GM12878 (cell line): Measurements from ENCODE around the gene NEK10. TPM values are rescaled to one million over a fixed set of nuclear protein-coding genes. Genes with fewer than 3 reads are reported as not detected.

Source experiments
- CEBPZ ChIP-seq: fragments of 150-350 bp; IDR thresholded peaks from 2 replicates; pipeline ENCODE4 v1.6.1; 2016; ENCODE audit warnings: low read depth, low read length
- ZNF592 ChIP-seq: fragments of 450-650 bp; IDR thresholded peaks from 2 replicates; pipeline ENCODE4 v1.6.1; 2017; ENCODE audit warnings: mild to moderate bottlenecking, moderate library complexity
- polyA plus RNA-seq, 11 experiments: library from polyadenylated mRNA; depleted of rRNA in 4 of 11; unstranded in 6 of 11; stranded (reverse) in 5 of 11; fragments of >200 nt; fragmentation: Nextera tagmentation in 4 of 11; fragmentation: Illumina TruSeq in 1 of 11; extraction: Ambion mirVana in 4 of 11; extraction: Trizol in 1 of 11; gene quantifications; 1 replicate in 1 of 11; 2 replicates in 10 of 11; pipeline versions ENCODE4 v1.2.1 to v1.2.3, GENCODE V29; 2011 to 2016; ENCODE audit warnings: inconsistent platforms in 2 of 11, missing spikeins in 2 of 11, low read depth in 1 of 11
- small RNA-seq: library from RNA; depleted of rRNA; stranded (forward); fragments of <200 nt; gene quantifications from one replicate; pipeline ENCODE3, GENCODE V24; 2014
- total RNA-seq, 4 experiments: library from RNA; depleted of rRNA in 3 of 4; stranded (reverse); fragments of >200 nt in 3 of 4; fragmentation: Illumina TruSeq in 1 of 4; extraction: Trizol in 1 of 4; gene quantifications; 2 replicates each; pipeline versions ENCODE4 v1.2.1 to v1.2.3, GENCODE V29; 2013 to 2021

The NEK10 gene
- total and polyA plus RNA-seq, 10 of the 15 experiments (the other 5 are each of a cell fraction or from before 2014, with no cell fraction given): 0.06 to 0.40 (median 0.16) TPM; not detected in 2

GRCh38 chr3:27060336-27060735 lies 308.8 kb downstream of the NEK10 start (continued):
- TF ChIP-seq CEBPZ: no peak
- TF ChIP-seq ZNF592: no peak

Small RNA genes lying within 50 kb of the gene (small RNA-seq; reads per million reads assigned to genes)
- not detected for gene MINOS1P3
- not detected for gene RNU6-342P

Other genes with a start within 250 kb of the NEK10 start
- gene SLC4A7, start 115.0 kb upstream of the NEK10 start, total RNA-seq (2014; rRNA removed): 28.5 and 34.2 TPM in 2 replicates
- gene SLC4A7, start 115.0 kb upstream of the NEK10 start, total RNA-seq (2014; rRNA removed; fragmentation: Illumina TruSeq; extraction: Trizol): 41.4 and 47.0 TPM in 2 replicates
- 29.6 and 30.6 TPM in 2 replicates for gene SLC4A7, start 115.0 kb upstream of the NEK10 start, total RNA-seq (2021)
- gene SLC4A7, start 115.0 kb upstream of the NEK10 start, polyA plus RNA-seq (2011; rRNA removed): 27.3 and 44.7 TPM in 2 replicates
- gene SLC4A7, start 115.0 kb upstream of the NEK10 start, polyA plus RNA-seq (2014; fragmentation: Illumina TruSeq; extraction: Trizol): 20.2 and 20.7 TPM in 2 replicates
- gene SLC4A7, start 115.0 kb upstream of the NEK10 start, polyA plus RNA-seq (2014; fragmentation: Nextera tagmentation; extraction: Ambion mirVana): 1 to 10 TPM; 4.4 to 8.6 TPM
- gene SLC4A7, start 115.0 kb upstream of the NEK10 start, polyA plus RNA-seq (2014; rRNA removed): 14.7 TPM in 2 replicates
- 10 to 100 TPM; 14.8 to 15.8 TPM for gene SLC4A7, start 115.0 kb upstream of the NEK10 start, polyA plus RNA-seq (2016; fragmentation: Nextera tagmentation; extraction: Ambion mirVana)